ENCODE measurements around the gene FGFBP1.

GRCh38 chr4:15958562-15958961 lies 20.0 kb upstream of the FGFBP1 start:
- TF ChIP-seq CTCF (IDR thresholded peaks at IDR 0.05): no peak
- TF ChIP-seq POLR2A (IDR thresholded peaks at IDR 0.05): no peak
- TF ChIP-seq EP300 (IDR thresholded peaks at IDR 0.05): no peak

Data from gastroesophageal sphincter (tissue), 3 donors.